Smooth muscle cell (in vitro differentiated cells): ENCODE data around the gene FRS2. TPM values are rescaled to one million over a fixed set of nuclear protein-coding genes. Genes with fewer than 3 reads are reported as not detected.

Experiments
- DNase-seq: peaks from one replicate; lab custom pipeline; 2025; ENCODE audit not compliant: unreplicated experiment; lab: John Stamatoyannopoulos, UW
- H2AFZ ChIP-seq: fragments of 200-600 bp; sonication (generic); 2 replicates; pipeline ENCODE4 v1.6.0; 2016; ENCODE audit warnings: antibody characterized with exemption, low read depth, mild to moderate bottlenecking
- H3F3A ChIP-seq: fragments of 200-600 bp; sonication (generic); 2 replicates; pipeline ENCODE4 v1.6.0; 2017; ENCODE audit warnings: antibody characterized with exemption, low read depth
- H3K27ac ChIP-seq: fragments of 200-600 bp; sonication (generic); 2 replicates; pipeline ENCODE4 v1.5.1; 2016; ENCODE audit warnings: low read depth, mild to moderate bottlenecking
- H3K27me3 ChIP-seq: fragments of 200-600 bp; sonication (generic); 2 replicates; pipeline ENCODE4 v1.6.1; 2016; ENCODE audit warnings: low read depth, mild to moderate bottlenecking
- H3K36me3 ChIP-seq: fragments of 200-600 bp; sonication (generic); 2 replicates; pipeline ENCODE4 v1.5.1; 2016; ENCODE audit warnings: low read depth
- H3K4me1 ChIP-seq: fragments of 200-600 bp; sonication (generic); 2 replicates; pipeline ENCODE4 v1.5.1; 2016; ENCODE audit warnings: low read depth
- H3K4me2 ChIP-seq: fragments of 200-600 bp; sonication (generic); 2 replicates; pipeline ENCODE4 v1.6.0; 2016; ENCODE audit warnings: mild to moderate bottlenecking
- H3K4me3 ChIP-seq: fragments of 200-600 bp; sonication (generic); 2 replicates; pipeline ENCODE4 v1.5.1; 2016; ENCODE audit warnings: mild to moderate bottlenecking
- H3K79me2 ChIP-seq: fragments of 200-600 bp; sonication (generic); 2 replicates; pipeline ENCODE4 v1.6.0; 2016; ENCODE audit warnings: low read depth, mild to moderate bottlenecking
- H3K9ac ChIP-seq: fragments of 200-600 bp; sonication (generic); 2 replicates; pipeline ENCODE4 v1.6.0; 2016; ENCODE audit warnings: low read depth
- H3K9me3 ChIP-seq: fragments of 200-600 bp; sonication (generic); replicated peaks from 2 replicates; pipeline ENCODE4 v1.5.1; 2016; ENCODE audit warnings: low read depth
- H4K20me1 ChIP-seq: fragments of 200-600 bp; sonication (generic); 2 replicates; pipeline ENCODE4 v1.6.0; 2016; ENCODE audit warnings: low read depth
- CTCF ChIP-seq: fragments of 200-600 bp; sonication (generic); IDR thresholded peaks from 2 replicates; pipeline ENCODE4 v1.5.1; 2017; ENCODE audit warnings: borderline replicate concordance, mild to moderate bottlenecking, antibody characterized with exemption; ENCODE audit not compliant: insufficient read depth, poor library complexity, severe bottlenecking
- WGBS: methylation state at CpG from one replicate; pipeline ENCODE4 v1.1.7; 2016; ENCODE audit warnings: low lambda C conversion rate; 5-methylcytosine and 5-hydroxymethylcytosine counted together
- polyA plus RNA-seq: library from polyadenylated mRNA; unstranded; fragments of >200 nt; fragmentation: Nextera tagmentation; extraction: Ambion mirVana; gene quantifications from 2 replicates; pipeline ENCODE4 v1.2.1, GENCODE V29; 2016
- total RNA-seq: library from RNA; depleted of rRNA; stranded (reverse); fragments of >200 nt; gene quantifications from 2 replicates; pipeline ENCODE4 v1.2.3, GENCODE V29; 2014

FRS2 gene
- total and polyA plus RNA-seq, 2 experiments from 2014 or later: 23.8 to 90.2 TPM

- peaks cover 5% of the 10 kb centered on the region for H3K4me1 ChIP-seq
- no peaks in the 10 kb centered on the region for H4K20me1 ChIP-seq
- WGBS: 66% methylated on average over 10 of the region's 10 CpGs
- no peak for TF ChIP-seq CTCF
- H3K9ac ChIP-seq: peak overlapping the region; percentile 79
- peaks cover 11% of the 10 kb centered on the region for H3K36me3 ChIP-seq
- peaks cover 7% of the 10 kb centered on the region for H3F3A ChIP-seq
- H2AFZ ChIP-seq: no peak overlapping the region
- peak overlapping the region; percentile 92 for H3K27ac ChIP-seq
- DNase-seq: no peak
- peaks cover 33% of the 10 kb centered on the region for H3K79me2 ChIP-seq
- H3K9me3 ChIP-seq: no peaks in the 10 kb centered on the region
- peak overlapping the region; percentile 47 for H3K4me2 ChIP-seq
- no peak overlapping the region for H3K4me3 ChIP-seq
- H3K27me3 ChIP-seq: no peaks in the 10 kb centered on the region
Observed at GRCh38 chr12:69570000-69570516, 99.9 kb downstream of the FRS2 start.

- H3K4me1 ChIP-seq: peaks cover 5% of the 10 kb centered on the region
- H3K36me3 ChIP-seq: peaks cover 11% of the 10 kb centered on the region
- peak overlapping the region; percentile 79 for H3K9ac ChIP-seq
- peak overlapping the region; percentile 92 for H3K27ac ChIP-seq
- DNase-seq: no peak
- H3F3A ChIP-seq: peaks cover 7% of the 10 kb centered on the region
- no peaks in the 10 kb centered on the region for H3K27me3 ChIP-seq
- peaks cover 26% of the 10 kb centered on the region for H3K79me2 ChIP-seq
- H3K4me2 ChIP-seq: peak overlapping the region; percentile 47
- no peak overlapping the region for H2AFZ ChIP-seq
- peak; percentile 83 for TF ChIP-seq CTCF
- H3K4me3 ChIP-seq: no peak overlapping the region
- no peaks in the 10 kb centered on the region for H3K9me3 ChIP-seq
- no peaks in the 10 kb centered on the region for H4K20me1 ChIP-seq
- WGBS: 58% methylated on average over 6 of the region's 6 CpGs
Observed at GRCh38 chr12:69570545-69571399, 100.6 kb downstream of the FRS2 start.

- Histone ChIP-seq H3K27ac (peak overlapping the region; percentile 9), H3K79me2 (peaks cover 7% of the 10 kb centered on the region), H3K4me1 (peaks cover 3% of the 10 kb centered on the region), H3K36me3 (peaks cover 11% of the 10 kb centered on the region), H3K4me2 (no peak overlapping the region), H3K9me3 (no peaks in the 10 kb centered on the region), H3F3A (no peaks in the 10 kb centered on the region), H4K20me1 (no peaks in the 10 kb centered on the region), H3K4me3 (no peak overlapping the region), H2AFZ (no peak overlapping the region), H3K9ac (no peak overlapping the region), H3K27me3 (no peaks in the 10 kb centered on the region)
- no peak for TF ChIP-seq CTCF
- DNase-seq: no peak
- 95% methylated on average over 3 of the region's 3 CpGs for WGBS
Observed at GRCh38 chr12:69575346-69575745, 105.2 kb downstream of the FRS2 start.
